Head of caudate nucleus (tissue), 42 donors: ENCODE measurements around the gene BCAS3.

Experiments
- DNase-seq, 42 donors: peaks; one replicate each; pipeline versions ENCODE4 v3.0.0 to v3.0.0-alpha.2; 2020 to 2021; ENCODE audit warnings: mixed read lengths in 7 of 42
- intact Hi-C: fragments of 100-400 bp; cut with DNase I; formaldehyde crosslinking; loops from one replicate; pipeline ENCODE4 v1.15.0; 2022

BCAS3 gene

DNA sequence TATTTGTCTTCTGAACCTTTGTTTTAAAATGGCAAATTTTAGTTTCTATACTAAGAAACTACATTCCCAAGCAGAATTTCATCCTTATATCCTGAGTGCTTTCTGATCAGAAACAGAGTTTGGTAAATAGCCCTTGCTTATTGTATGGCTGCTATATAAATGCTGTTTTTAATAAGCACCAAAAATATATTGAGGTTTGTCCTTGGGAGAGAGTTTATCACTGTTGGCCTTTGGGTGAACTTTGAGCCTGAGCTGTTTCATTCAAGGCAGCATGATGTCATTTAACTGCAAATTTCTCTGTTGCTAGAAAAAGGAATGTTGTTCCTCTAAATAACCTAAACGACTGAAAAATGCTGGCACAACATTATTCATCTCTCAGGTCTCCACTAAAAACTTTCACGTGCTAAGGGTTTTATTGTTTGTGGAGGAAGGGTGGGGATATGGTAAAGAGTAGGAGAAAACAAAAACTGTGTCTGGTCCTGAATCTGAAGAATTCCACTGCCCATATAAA is 387.7 kb downstream of the BCAS3 start:
- no peak for DNase-seq
- intact Hi-C loops, result no loop called here

DNA sequence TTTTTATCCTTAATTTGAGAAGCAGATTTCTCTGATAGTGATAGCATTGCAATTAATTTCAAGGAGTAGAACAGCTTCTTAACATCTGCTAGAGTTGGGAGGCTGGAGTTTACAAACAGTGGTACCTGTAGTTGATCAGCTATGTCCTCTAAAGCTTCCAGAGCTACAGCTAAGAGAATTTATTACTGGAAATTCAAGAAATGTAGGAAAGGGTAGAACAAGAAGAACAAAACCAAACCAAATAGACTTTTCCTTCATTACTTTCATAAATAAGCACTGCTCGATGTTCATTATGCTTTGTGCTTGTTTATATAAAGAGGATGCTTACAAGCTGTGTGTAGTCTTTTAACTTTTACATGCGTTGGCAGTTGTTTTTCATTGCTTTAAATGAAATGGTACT is 388.4 kb downstream of the BCAS3 start:
- no peak for DNase-seq
- intact Hi-C loops, result no loop called here

DNA sequence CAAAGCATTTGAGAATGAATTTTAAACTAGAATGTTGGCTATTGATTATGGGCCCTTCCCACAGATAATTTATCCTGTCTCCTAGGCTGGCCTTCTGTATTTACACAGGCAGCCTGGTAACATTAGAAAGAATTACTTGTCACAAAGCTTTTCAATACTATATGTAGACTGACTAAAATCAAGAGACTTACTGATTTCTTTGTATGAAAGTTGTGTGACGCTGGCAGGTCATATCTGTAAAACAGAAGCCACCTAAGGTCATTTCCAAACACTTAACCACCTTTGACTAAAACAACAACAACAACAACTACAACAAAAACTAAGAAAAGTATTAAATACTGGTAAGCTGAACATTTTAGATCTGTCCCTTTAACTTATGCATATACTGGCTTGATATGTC is 393.0 kb downstream of the BCAS3 start:
- intact Hi-C loops, result no loop called here
- DNase-seq, result no peak

DNA sequence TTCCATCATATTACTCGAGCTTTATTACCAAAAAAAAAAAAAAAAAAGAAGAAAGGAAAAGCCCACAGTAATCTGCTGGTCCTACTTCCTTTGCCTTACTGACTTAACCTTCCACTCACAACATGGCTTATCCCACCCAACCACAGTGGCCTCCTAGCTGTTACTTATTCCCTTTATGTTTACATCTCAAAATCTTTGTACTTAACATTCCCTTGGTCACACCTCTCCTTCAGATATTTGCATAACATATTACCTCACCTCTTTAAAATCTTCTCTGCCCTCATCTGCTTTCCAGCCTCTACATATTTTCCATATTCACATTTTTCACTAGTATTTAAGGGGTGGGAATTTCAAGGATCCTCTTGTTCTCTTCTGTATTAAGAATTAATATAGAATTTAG is 395.0 kb downstream of the BCAS3 start:
- no peak for DNase-seq
- intact Hi-C loops, result no loop called here

DNA sequence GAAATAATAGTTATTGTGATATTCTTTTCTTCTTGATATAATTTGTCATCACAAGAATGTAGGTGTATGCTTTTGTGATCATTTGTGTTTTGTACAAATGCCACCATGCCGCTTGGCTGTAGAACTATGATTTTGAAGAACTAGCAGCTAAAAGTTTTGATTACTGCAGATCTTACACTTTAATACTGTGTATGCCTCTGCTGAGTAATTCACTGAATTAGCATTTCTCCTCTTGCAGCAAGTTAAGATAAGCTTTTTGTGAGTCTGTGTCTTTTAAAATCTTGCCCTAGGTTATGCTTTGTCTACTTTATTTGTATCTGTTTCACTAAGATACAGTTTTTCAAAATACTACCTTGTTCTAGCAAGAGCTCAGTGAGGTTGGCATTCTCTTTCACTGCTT is 395.5 kb downstream of the BCAS3 start:
- intact Hi-C loops, result no loop called here
- no peak for DNase-seq

DNA sequence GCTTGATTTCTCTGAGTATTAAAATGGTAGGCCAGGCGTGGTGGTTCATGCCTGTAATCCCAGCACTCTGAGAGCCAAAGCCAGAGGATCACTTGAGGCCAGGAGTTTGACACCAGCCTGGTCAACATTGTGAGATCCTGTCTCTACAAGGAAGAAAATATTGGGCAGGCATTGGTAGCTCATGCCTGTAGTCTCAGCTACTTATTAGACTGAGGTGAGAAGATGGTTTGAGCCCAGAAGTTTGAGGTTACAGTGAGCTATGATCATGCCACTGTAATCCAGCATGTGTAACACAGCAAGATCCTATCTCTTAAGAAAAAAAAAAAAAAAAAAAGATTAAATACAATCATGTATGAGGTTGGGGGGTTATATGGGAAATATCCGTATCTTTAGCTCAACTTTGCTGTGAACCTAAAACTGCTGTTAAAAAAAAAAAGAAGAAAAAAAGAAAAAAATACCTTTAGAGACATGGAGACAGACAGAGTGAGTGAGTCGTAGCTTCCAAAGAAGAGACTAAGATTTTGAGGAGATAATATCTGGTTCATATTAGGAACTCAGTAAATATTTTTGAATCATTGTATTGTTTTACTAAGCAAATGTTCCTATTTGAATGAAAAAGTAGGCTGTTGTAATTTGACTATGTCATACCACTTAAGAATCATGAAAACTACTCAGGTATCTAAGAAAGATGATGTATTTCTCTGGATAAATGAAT is 396.3 kb downstream of the BCAS3 start:
- intact Hi-C loops, result no loop called here
- no peak for DNase-seq

DNA sequence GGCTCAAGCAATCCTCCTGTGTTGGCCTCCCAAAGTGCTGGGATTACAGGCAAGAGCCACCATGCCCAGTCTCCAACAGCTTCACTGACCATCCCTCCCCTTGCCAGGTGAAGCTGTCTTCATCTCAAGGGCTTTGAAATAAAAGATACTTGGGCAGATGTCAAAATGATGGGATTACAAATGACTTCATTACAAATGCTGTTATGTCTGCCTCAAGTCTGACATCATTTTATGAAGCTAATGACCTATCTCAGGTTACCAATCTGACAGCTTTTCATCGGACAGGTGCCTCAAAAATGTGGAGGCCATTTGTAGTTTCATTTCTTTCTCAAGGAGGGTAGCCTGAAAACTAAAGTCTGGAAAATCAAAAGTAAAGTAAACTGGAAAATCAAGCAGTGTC is 398.3 kb downstream of the BCAS3 start:
- intact Hi-C loops, result no loop called here
- DNase-seq, result no peak

DNA sequence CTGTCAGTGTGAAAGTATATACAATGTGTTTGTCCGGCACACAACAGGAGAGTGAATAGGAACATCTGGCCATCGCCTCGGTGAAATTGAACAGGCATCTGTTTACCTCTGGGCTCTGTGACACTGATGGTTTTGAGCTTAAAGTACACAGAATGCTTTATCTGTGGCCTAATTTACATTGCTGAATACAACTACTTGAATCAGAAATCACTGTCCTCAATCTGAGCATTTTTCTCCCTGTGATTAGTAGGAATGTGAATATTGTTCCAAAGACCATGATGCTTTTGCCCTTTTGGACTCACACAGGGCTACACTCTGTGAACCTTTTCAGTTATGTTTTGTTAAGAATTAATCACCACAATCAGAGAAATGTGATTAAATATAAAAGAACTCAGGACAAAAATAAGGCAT is 399.0 kb downstream of the BCAS3 start:
- intact Hi-C loops, result no loop called here
- no peak for DNase-seq

DNA sequence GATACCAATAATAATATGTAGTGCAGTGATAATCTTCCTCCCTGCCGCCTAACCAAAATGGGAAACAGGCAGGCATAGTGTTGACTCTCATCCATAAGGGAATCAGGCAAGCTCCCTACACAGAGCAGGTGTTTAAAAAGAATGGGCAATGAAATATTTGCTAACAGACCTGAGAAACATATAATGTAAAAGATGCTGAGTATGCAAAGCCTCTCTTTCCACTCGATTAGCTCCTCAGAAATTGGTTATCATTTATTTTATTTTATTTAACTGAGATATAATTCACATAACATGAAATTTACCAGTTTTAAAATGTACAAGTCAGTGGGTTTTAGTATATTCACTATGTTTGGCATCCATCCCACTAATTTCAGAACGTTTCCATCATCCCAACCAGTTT is 404.3 kb downstream of the BCAS3 start:
- DNase-seq, result no peak
- intact Hi-C loops, result no loop called here

DNA sequence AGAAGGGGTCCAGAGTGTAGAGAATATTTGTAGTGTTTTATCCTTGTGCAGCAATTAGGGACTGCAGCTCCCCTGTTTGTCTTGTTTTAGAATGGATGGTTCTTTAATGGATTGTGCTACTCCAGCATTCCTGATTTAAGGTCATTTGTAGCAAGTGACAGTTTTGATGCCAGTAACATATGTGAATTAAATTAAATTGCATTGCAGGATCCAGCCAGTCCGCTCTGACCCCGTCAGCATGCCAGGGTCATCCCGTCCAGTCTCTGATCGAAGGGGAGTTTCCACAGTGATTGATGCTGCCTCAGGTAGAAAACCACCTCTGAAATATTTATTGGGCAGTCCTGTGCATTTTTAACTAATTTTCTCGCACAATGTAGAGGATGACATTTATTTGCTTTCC is 406.6 kb downstream of the BCAS3 start:
- intact Hi-C loops, result no loop called here
- no peak for DNase-seq

DNA sequence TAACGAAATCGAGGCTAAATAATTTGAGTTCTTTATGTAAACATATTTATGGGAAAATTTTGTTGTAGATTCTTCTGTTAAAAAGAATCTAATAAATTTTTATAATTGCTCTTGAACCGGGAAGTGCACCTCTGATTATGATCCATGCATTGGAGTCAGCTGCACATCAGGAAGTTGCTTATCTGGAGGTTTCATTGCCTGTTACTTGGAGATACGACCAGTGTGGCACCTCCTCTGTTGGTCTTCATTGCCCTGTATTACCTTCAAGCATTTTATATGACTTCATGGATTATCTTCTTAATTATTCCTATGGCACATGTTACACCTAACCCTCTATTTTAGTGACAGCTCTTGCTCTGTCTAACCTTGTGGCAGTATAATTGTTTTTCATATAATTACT is 409.4 kb downstream of the BCAS3 start:
- DNase-seq, result no peak
- intact Hi-C loops, result no loop called here

DNA sequence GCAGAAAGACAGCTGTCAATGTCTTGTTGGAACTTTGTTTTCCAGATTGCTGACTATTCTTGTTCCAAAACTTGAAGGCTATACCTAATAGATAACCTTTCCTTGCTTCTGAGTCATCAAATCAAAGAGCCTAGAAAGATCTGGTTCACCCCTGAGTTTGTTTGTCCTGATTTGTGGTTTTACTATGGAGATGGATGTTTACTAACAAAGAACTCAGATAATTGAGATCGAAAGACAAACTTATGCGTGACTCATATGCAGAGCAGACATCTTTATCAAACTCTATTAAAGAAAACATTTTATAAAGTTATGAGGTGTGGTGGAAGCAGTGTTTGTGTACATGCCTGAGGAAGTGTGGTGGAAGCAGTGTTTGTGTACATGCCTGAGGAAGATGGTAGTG is 410.9 kb downstream of the BCAS3 start:
- intact Hi-C loops, result no loop called here
- no peak for DNase-seq

DNA sequence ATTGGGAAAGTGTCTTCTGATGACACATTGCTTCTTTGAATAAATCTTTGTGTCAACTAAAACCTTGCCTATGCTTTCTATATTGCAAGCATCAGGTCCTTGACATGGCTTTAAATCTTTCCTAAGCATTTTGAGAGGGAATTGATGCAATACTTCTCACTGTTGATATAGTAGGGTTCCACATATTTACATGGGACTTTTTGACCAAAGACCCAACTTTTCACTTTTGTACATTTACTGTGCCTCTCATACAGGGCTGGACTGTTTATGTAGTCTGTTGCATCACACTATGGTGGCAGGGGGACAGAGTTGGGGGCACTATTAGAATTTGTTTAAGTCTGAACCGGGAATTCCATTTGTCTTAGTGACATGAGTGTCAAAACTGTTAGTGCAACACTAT is 413.4 kb downstream of the BCAS3 start:
- DNase-seq, result no peak
- intact Hi-C loops, result no loop called here

DNA sequence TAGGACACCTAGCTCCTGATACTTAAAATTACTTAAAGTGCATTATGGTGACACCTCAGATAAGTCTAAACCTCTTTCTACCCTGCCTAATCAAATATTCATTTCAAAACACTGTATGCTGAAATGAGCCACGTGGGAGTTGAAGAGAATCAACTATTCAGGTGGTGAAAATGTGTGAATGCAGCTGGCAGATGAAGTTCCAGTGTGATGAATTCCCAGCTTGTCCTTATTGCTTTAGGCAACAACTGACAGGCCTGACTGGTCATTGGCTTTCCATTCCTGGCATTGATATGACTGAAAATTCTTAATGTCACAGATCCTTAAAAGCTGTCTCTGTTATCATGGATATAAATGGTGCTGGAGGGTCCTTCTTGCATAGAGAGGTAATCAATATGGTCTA is 420.1 kb downstream of the BCAS3 start:
- intact Hi-C loops, result no loop called here

DNA sequence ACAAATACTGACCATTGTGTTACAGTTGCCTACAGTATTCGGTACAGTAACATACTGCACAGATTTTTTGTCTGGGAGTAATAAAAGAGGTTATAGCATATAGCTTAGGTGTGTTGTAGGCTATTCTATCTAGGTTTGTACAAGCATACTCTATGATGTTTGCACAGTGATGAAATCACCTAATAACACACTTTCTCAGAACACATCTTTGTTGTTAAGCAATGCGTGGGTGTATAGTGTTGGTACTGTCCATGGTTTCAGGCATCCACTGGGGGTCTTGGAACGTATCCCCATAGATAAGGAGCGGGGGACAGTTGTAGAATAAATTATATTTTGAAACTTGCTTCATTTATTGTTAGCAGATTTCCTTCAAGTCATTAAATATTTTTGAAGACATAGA is 428.7 kb downstream of the BCAS3 start:
- intact Hi-C loops, result no loop called here

More for the DNA sequence above, 420.1 kb downstream of the BCAS3 start:
- no peak for DNase-seq

DNA sequence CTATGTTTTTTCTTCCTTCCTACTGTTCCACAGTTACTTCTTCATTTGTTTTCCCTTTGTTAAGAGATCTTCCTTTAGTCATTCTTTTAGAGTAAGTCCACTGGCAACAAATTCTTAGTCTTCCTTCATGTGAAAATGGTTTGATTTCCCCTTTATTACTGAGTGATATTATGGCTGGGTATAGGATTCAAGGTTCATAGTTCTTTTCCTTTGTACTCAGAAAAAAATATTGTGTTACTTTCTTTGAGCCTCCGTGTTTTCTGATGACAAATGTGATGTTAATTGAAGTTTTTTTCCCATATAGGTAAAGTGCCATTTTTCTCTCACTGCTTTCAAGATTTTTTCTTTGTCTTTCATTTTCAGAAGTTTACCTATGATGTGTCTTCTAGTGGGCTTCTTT is 438.9 kb downstream of the BCAS3 start:
- intact Hi-C loops, result no loop called here

More for the DNA sequence above, 428.7 kb downstream of the BCAS3 start:
- DNase-seq, result no peak

DNA sequence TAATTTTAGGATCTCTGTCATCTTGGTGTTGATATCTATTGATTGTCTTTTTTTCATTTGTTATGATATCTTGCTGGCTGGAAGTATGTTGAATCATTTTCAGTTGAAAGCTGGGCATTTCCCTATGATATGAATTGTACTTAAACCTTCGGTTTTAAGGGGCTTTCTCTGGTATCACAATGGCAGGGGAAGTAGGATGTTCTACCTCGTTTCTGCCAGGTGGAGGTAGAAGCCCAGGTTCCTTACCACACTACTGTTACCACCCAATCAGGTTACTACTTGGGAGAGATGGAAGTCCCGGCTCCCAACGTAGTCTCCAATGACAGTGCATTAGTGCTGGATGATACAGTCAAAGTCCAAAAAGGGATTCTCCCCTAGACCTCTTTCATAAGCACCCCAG is 440.3 kb downstream of the BCAS3 start:
- no peak for DNase-seq
- intact Hi-C loops, result no loop called here

More for the DNA sequence above, 438.9 kb downstream of the BCAS3 start:
- DNase-seq, result no peak

DNA sequence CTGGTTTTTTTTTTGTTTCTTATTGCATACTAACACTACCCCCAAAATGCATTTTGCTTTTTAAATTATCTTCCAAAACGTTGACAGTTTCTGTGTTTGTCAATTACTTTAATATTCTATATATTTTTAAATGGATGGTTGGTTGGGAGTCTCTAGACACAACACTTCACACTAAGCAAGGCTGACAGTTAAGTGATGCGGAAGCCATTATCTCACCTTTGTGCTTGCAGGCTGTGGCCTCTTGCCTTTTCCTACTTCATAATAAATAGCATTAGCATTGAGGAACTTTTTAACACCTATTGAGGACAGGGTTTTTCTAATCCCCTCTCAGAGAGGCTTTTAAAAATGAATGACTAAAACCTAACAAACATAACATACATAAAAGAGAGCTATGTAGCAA is 441.2 kb downstream of the BCAS3 start:
- intact Hi-C loops, result no loop called here
- no peak for DNase-seq

DNA sequence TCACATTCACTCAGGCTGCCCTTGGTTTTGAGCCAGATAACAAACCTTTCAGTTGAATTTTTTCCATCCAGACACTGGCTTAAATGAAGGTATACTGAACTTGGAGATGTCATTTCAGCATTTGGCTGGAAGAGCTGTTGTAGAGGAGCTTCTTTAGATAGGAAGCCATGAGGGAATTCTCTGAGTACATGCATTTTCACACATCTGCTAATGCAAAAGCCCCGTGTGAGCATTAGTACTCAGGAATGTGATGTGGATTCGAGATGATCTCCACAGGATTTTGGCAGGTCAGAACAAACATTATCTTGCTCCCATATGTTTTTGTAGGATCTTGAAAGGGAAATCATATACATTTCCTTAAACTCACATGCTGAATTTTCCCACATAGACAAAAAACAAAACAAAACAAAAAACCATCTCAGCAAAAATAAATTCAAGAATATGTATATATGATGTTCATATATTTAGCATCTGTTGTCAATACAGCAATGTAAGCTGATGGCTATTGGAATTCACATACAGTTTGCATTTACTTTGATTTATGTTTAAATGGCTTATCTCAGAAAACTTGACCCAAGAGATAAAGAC is 444.8 kb downstream of the BCAS3 start:
- intact Hi-C loops, result no loop called here

DNA sequence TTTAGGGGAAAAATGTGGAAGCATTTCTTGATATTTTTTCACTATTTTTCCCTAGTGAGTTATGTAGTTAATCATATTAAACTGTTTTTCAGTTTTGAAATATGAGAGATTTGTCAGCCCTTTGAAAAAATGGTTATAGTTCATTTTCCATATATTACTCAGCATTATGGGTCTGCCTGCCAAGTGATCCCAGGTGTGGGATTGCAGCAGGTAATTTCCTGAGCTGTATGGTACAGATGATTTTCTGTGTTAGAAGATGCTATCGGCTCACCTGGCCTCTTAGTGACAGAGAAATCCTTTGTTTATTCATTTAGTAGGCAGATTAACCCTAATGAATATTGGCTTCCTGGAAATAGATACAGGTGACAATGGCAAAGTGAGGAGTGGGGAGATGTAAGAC is 446.9 kb downstream of the BCAS3 start:
- intact Hi-C loops, result no loop called here
- DNase-seq, result no peak

More for the DNA sequence above, 444.8 kb downstream of the BCAS3 start:
- no peak for DNase-seq
